ENCODE results near the gene TMOD2. TPM values are rescaled to one million over a fixed set of nuclear protein-coding genes. Genes with fewer than 3 reads are reported as not detected.

Gene TMOD2
- total RNA-seq, 1 donor from 2014 or later, result 2.0 TPM

DNA sequence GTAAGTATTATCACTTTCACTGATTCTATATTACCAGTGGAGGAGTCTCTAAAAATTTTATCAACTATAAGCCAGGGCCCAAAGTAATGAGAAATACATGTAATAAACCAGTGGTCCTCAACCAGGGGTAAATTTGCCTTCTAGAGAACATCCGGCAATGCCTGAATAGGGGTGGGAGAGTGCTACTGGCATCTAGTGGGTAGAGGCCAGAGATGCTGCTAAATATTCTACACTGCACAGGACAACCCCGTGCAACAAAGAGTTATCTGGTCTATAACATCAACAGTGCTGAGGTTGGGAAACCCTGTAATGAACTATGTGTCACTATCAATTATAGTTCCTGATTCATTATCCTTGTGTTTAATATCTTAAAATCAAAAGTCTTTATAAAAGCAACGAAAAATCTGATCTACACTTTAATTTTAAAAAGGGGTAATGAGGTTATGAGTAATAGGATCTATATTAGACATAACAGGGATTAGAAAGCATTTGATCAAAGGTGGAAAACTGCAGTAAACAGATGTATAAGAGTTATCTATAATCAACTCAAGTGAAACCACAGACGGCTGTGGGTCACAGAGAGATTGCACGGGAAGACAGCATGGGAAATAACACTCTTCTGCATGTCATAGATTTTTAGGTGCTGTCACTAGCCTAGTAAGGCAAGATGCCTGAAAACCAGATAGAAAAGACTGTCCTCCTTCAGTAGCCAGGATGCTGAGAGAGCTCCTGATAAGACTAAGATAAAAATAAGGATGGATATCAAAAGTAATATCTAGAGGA is 16.0 kb upstream of the TMOD2 start:
- no peak for DNase-seq (ENCODE audit: low read depth, low spot score)

GRCh38 chr15:51736069-51736468 is 15.3 kb upstream of the TMOD2 start:
- no peak for DNase-seq (ENCODE audit: low read depth, low spot score)

- DNase-seq (ENCODE audit: low read depth, low spot score), result no peak
These were observed 14.5 kb upstream of the TMOD2 start for GRCh38 chr15:51736751-51737521.

- DNase-seq (ENCODE audit: low read depth, low spot score), result no peak
These were observed 13.7 kb upstream of the TMOD2 start, which contains the start of gene LYSMD2 for GRCh38 chr15:51737522-51738305. Gene LYSMD2 (minus strand): TSS chr15:51737655. CDS start chr15:51737622, 33 bp downstream.

- no peak for DNase-seq (ENCODE audit: low read depth, low spot score)
These were observed 12.8 kb upstream of the TMOD2 start for GRCh38 chr15:51738553-51738952.

- DNase-seq (ENCODE audit: low read depth, low spot score), result no peak
These were observed 12.2 kb upstream of the TMOD2 start for GRCh38 chr15:51739061-51739712.

DNA sequence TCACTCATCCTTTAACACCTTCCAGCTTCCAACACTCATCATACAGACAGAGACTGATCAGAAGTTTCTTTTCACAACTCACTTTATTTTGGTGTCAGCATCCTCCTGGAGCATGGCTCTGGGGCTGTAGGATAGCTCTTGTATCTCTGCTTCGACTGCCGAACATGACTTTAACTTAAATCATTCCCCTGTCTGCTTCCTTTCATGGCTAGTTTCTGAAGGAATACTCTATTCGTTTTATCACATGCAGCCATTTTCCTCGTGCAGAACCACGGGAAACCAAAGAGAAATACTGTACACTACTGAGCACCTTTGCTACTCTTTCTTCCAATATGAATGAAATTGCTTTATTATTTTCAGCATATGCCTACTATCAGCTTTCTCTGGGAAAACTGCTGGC is 2.1 kb upstream of the TMOD2 start:
- DNase-seq (ENCODE audit: low read depth, low spot score), result no peak

DNA sequence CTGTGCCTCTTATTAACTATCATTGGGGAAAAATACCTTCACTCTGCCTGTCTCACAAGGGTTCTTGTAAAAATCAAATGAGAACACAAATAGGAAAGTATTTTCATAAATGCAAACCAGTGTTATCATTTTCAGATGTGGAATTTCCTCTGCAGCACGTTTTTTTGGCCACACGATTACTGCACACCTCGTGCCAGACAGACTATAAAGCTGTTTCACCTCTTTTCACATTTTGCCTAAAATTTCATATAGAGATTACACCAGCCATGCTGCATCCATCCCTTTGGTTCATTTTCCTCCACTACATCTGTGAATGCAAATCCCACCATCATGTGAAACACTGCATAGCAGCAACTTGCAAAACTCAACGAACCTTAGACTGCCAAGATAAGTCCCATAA is 1.2 kb upstream of the TMOD2 start:
- DNase-seq (ENCODE audit: low read depth, low spot score), result no peak

- no peak for DNase-seq (ENCODE audit: low read depth, low spot score)
These were observed 593 bp downstream of the TMOD2 start for GRCh38 chr15:51751697-51752683.

GRCh38 chr15:51752888-51753287 is 1.5 kb downstream of the TMOD2 start:
- no peak for DNase-seq (ENCODE audit: low read depth, low spot score)

DNA sequence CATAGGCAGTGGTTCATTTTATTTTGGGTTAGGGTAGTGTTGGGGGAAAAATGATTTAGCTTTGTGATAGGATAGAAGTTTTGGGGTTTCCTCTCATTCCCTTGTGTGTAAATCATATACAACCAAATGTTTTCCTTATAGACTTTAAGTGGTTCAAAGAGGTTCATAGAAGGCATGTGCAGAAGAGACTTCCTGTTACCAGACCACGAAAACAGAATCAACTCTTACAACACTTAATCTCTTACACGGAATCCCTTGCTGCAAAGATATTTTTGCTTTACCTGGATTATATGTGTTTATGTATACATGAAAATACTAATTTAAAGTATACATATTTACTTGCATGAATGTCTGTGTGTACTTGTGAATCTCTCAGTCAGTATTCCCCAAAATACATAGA is 2.9 kb downstream of the TMOD2 start:
- DNase-seq (ENCODE audit: low read depth, low spot score), result no peak

DNA sequence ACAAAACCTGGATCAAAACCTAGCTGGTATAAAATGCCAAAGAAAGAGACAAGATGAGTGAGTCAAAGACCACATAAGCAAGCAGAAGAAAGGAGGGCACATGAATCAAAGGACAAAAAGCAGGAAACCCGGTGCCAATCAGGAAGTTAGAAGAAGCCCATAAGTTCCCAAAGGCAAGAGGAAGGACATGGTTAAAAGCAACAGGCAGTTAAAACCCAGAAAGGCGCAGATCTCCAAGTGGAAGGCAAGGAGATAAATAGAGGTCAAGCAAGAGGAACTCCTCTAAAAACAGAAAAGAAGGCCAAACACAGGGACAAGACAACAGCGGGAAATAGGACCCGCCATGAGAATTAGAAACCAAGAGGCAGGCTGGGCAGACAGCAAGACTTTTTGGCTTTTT is 4.4 kb downstream of the TMOD2 start:
- DNase-seq (ENCODE audit: low read depth, low spot score), result no peak

GRCh38 chr15:51756482-51756881 is 5.1 kb downstream of the TMOD2 start:
- DNase-seq (ENCODE audit: low read depth, low spot score), result no peak

GRCh38 chr15:51757450-51757849 is 6.1 kb downstream of the TMOD2 start:
- DNase-seq (ENCODE audit: low read depth, low spot score), result no peak

DNA sequence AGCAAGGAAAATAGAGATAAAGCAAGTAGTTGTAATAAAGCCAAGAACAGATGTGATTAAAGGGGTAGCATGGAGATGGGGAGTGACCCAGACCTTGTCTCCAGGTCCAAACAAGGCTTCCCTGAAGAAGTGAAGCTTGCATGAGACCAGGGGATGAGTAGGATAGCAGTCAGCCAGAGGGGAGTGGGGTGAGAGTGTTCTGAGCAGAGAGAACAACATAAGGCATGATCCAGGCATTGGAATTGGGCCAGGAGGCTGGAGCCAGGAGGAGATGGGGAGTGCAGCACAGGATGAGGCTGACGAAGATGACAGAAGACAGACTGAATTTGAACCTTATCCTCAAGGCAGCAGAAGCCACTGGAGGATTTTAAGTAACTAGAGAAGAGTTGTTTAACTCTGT is 7.2 kb downstream of the TMOD2 start:
- DNase-seq (ENCODE audit: low read depth, low spot score), result no peak

- DNase-seq (ENCODE audit: low read depth, low spot score), result no peak
These were observed 8.2 kb downstream of the TMOD2 start for GRCh38 chr15:51759557-51760070.

DNA sequence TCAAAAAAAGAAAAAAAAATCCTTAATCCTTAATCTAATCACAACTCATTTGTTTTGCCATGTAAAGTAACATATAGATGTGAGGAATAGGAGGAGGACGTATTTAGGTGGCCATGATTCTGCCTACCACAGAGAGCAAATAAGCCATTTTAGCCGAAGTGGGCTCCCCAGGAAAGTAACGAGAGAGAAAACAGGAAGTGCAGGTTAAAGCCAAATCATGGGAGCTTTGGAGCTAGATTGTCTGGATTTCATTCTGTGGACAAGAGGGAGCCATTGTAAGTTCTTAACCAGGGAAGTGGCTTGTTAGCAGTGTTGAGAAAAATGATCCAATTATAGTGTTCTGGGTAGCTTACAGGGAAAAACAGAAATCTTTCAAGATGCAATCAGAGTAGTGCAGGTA is 9.4 kb downstream of the TMOD2 start:
- no peak for DNase-seq (ENCODE audit: low read depth, low spot score)

- no peak for DNase-seq (ENCODE audit: low read depth, low spot score)
These were observed 14.4 kb downstream of the TMOD2 start for GRCh38 chr15:51765751-51766150.

DNA sequence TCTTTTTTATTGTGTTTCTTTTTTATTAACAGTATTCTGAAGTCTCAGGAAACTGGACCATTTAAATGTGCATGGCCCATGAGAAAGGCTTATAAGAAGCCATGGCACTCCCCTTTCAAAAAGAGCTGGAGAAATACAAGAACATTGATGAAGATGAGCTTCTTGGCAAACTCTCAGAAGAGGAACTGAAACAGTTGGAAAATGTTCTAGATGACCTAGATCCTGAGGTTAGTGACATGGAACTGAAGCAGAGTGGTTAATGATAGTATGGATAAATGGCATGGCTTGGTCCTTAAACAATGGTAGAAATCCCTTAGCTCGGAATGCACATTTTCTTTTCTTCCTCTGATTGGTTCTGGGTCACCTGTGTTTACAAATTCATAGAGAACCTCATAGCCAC is 14.9 kb downstream of the TMOD2 start:
- DNase-seq (ENCODE audit: low read depth, low spot score), result no peak

DNA sequence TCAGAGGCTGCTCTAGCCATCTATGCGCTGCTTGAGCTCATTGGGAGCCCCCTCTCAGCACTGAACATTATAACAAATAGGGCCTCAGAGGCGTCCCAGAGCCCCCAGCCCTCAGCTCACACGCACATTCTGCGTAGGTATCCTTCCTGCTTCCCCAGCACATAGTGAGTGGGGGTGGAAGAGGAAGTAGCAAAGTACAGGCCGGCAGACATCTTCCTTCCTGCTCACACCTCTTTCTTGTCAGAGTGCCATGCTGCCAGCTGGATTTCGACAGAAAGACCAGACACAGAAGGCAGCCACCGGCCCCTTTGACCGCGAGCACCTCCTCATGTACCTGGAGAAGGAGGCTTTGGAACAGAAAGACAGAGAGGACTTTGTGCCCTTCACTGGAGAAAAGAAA is 16.6 kb downstream of the TMOD2 start:
- DNase-seq (ENCODE audit: low read depth, low spot score), result no peak

Measured in pulmonary artery endothelial cell (primary cell).